GM18502 (cell line): ENCODE data around the gene GDE1.

Source experiments
- ATAC-seq: cut with Tn5 transposase; IDR thresholded peaks from one replicate; pipeline ENCODE4 v1.9.1; 2021; ENCODE audit warnings: mild to moderate bottlenecking; ENCODE audit not compliant: unreplicated experiment, poor library complexity

GDE1 gene

GRCh38 chr16:19497176-19497575, 24.7 kb downstream of the GDE1 start:
- ATAC-seq: no peak

GRCh38 chr16:19490619-19491018, 31.3 kb downstream of the GDE1 start:
- no peak for ATAC-seq

GRCh38 chr16:19488213-19488640, 33.7 kb downstream of the GDE1 start:
- no peak for ATAC-seq

GRCh38 chr16:19486750-19487325, 35.1 kb downstream of the GDE1 start:
- no peak for ATAC-seq

GRCh38 chr16:19486051-19486450, 35.8 kb downstream of the GDE1 start:
- ATAC-seq: no peak

GRCh38 chr16:19485611-19486010, 36.3 kb downstream of the GDE1 start:
- no peak for ATAC-seq

GRCh38 chr16:19484096-19484495, 37.8 kb downstream of the GDE1 start:
- no peak for ATAC-seq

- ATAC-seq: no peak
These were observed 39.6 kb downstream of the GDE1 start for GRCh38 chr16:19482291-19482690.

- no peak for ATAC-seq
These were observed 40.1 kb downstream of the GDE1 start for GRCh38 chr16:19481769-19482168.

GRCh38 chr16:19481296-19481695, 40.6 kb downstream of the GDE1 start:
- no peak for ATAC-seq

- ATAC-seq: no peak
These were observed 42.6 kb downstream of the GDE1 start for GRCh38 chr16:19479302-19479721.

- ATAC-seq: no peak
These were observed 43.4 kb downstream of the GDE1 start for GRCh38 chr16:19478505-19478904.

GRCh38 chr16:19474617-19475016, 47.3 kb downstream of the GDE1 start:
- no peak for ATAC-seq

- ATAC-seq: no peak
These were observed 49.4 kb downstream of the GDE1 start for GRCh38 chr16:19472482-19472881.

GRCh38 chr16:19468300-19468699, 53.6 kb downstream of the GDE1 start:
- ATAC-seq: no peak

- ATAC-seq: no peak
These were observed 58.2 kb downstream of the GDE1 start for GRCh38 chr16:19463468-19464315.

GRCh38 chr16:19460397-19460796, 61.5 kb downstream of the GDE1 start:
- ATAC-seq: no peak

- ATAC-seq: no peak
These were observed 63.0 kb downstream of the GDE1 start for GRCh38 chr16:19458722-19459379.
